Glutamatergic neuron (in vitro differentiated cells): Measurements from ENCODE around the gene CAMKK2. TPM values are rescaled to one million over a fixed set of nuclear protein-coding genes. Genes with fewer than 3 reads are reported as not detected.

Experiments
- DNase-seq: peaks from one replicate; pipeline ENCODE4 v3.0.0; 2022
- H3K27ac Mint-ChIP-seq: one replicate; pipeline ENCODE4 v1.8.0; 2020; ENCODE audit warnings: mild to moderate bottlenecking, mixed read lengths, inconsistent platforms; ENCODE audit not compliant: unreplicated experiment
- H3K27me3 Mint-ChIP-seq: one replicate; pipeline ENCODE4 v1.8.0; 2020; ENCODE audit warnings: mild to moderate bottlenecking, moderate library complexity, mixed read lengths, inconsistent platforms; ENCODE audit not compliant: unreplicated experiment
- H3K36me3 Mint-ChIP-seq: one replicate; pipeline ENCODE4 v1.8.0; 2020; ENCODE audit warnings: mild to moderate bottlenecking, mixed read lengths, inconsistent platforms; ENCODE audit not compliant: unreplicated experiment
- H3K4me1 Mint-ChIP-seq: one replicate; pipeline ENCODE4 v1.8.0; 2020; ENCODE audit warnings: mild to moderate bottlenecking, low read depth, mixed read lengths, inconsistent platforms; ENCODE audit not compliant: unreplicated experiment
- H3K4me3 Mint-ChIP-seq: one replicate; pipeline ENCODE4 v1.8.0; 2020; ENCODE audit warnings: mild to moderate bottlenecking, mixed read lengths, inconsistent platforms; ENCODE audit not compliant: unreplicated experiment
- H3K9me3 Mint-ChIP-seq: one replicate; pipeline ENCODE4 v1.8.0; 2020; ENCODE audit warnings: mild to moderate bottlenecking, moderate library complexity, mixed read lengths, inconsistent platforms; ENCODE audit not compliant: unreplicated experiment
- total RNA-seq: library from RNA; stranded (reverse); fragmentation: NEBNext Ultra II Directional; extraction: Animal tissue kit (Norgen Biotek cat#: 25700); gene quantifications from one replicate; pipeline ENCODE4 v1.2.1, GENCODE V29; 2021; ENCODE audit not compliant: unreplicated experiment
- TF ChIP-seq, protein P1 (sequence below): fragments of 200-600 bp; sonication (generic); IDR thresholded peaks from one replicate; pipeline ENCODE4 v1.5.0; 2021; ENCODE audit not compliant: partially characterized antibody, unreplicated experiment

Gene CAMKK2
- total RNA-seq, 1 donor from 2014 or later = 50.2 TPM

DNA sequence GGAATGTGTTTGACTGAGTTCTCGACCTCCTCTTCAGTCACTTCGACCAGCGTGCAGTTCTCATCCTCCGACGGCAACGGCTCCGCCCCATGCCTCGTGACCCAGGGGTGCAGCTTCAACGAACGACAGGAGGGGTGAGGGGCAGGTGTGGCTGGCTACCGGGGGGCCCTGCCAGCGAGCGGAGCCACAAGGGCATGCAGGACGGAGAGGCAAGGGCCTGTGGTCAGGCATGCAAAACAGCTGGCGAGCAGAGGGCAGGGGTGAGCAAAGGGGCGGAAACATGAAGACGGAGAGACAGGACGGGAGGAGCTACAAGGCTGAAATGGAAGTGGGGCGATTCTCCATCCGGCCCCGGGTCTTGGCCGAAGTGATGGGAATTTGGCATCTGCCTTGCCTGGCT lies 47.9 kb downstream of the CAMKK2 start:
- Mint-ChIP-seq H3K27me3 (peaks cover 5% of the 10 kb centered on the region), H3K36me3 (peaks cover 21% of the 10 kb centered on the region), H3K4me1 (no peaks in the 10 kb centered on the region), H3K27ac (no peak overlapping the region), H3K9me3 (peaks cover 2% of the 10 kb centered on the region), H3K4me3 (no peak overlapping the region)
- no peak for DNase-seq
- TF ChIP-seq, protein P1, sequence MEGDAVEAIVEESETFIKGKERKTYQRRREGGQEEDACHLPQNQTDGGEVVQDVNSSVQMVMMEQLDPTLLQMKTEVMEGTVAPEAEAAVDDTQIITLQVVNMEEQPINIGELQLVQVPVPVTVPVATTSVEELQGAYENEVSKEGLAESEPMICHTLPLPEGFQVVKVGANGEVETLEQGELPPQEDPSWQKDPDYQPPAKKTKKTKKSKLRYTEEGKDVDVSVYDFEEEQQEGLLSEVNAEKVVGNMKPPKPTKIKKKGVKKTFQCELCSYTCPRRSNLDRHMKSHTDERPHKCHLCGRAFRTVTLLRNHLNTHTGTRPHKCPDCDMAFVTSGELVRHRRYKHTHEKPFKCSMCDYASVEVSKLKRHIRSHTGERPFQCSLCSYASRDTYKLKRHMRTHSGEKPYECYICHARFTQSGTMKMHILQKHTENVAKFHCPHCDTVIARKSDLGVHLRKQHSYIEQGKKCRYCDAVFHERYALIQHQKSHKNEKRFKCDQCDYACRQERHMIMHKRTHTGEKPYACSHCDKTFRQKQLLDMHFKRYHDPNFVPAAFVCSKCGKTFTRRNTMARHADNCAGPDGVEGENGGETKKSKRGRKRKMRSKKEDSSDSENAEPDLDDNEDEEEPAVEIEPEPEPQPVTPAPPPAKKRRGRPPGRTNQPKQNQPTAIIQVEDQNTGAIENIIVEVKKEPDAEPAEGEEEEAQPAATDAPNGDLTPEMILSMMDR = no peak

DNA sequence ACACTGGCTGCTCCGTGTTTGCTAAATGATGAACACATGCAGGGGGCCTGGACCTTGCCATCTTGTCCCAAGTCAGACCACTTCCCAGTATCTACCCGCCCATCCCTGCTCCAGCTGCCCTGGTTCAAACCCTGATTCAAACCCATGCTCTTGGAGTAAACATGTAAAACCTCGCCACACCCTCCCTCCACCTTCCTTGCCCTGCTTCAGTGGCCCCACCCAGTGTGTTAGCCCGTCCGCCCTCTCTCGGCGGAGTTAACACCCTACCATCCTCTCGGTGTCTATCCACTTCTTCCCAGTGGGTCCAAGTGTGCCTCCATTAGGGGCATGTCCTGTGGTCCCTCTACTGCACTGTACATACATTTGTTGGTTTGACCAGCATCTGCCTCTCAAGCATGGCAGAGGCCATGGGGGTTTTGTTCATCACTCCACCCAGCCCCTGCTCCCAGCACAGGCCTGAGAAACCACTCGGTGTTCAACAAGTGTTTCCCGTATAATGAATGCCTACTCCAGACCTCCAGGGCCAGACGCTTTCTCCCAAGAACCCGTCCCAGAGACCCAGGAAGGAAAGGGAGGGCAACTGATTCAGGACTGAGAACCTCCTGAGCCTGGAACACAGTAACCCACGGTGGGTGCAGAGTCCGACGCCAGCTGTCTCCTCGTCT lies 49.5 kb downstream of the CAMKK2 start:
- TF ChIP-seq, protein P1 = no peak
- H3K36me3 Mint-ChIP-seq = peaks cover 9% of the 10 kb centered on the region
- H3K27ac Mint-ChIP-seq = no peak overlapping the region
- H3K9me3 Mint-ChIP-seq = peaks cover 3% of the 10 kb centered on the region
- H3K4me3 Mint-ChIP-seq = no peak overlapping the region
- no peak for DNase-seq
- no peaks in the 10 kb centered on the region for H3K4me1 Mint-ChIP-seq
- peaks cover 5% of the 10 kb centered on the region for H3K27me3 Mint-ChIP-seq

DNA sequence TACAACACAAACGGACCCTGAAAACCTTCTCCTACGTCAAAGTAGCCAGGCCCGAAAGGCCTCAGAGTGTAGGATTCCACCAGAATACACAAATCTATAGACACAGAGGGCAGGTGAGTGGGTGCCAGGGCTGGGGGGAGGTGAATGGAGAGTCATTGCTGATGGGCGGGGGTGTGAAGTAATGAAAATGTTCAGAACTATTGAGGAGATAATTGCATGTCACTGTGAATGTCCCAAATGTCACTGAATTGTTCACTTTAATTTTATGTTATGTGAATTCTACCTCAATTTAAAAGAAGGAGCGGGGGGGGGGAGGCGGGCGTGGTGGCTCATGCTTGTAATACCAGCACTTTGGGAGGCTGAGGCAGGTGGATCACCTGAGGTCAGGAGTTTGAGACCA lies 50.6 kb downstream of the CAMKK2 start:
- peaks cover 3% of the 10 kb centered on the region for H3K9me3 Mint-ChIP-seq
- DNase-seq = no peak
- H3K36me3 Mint-ChIP-seq = peaks cover 5% of the 10 kb centered on the region
- H3K27ac Mint-ChIP-seq = no peak overlapping the region
- TF ChIP-seq, protein P1 = no peak
- peaks cover 5% of the 10 kb centered on the region for H3K27me3 Mint-ChIP-seq
- H3K4me3 Mint-ChIP-seq = no peak overlapping the region
- peaks cover 2% of the 10 kb centered on the region for H3K4me1 Mint-ChIP-seq

DNA sequence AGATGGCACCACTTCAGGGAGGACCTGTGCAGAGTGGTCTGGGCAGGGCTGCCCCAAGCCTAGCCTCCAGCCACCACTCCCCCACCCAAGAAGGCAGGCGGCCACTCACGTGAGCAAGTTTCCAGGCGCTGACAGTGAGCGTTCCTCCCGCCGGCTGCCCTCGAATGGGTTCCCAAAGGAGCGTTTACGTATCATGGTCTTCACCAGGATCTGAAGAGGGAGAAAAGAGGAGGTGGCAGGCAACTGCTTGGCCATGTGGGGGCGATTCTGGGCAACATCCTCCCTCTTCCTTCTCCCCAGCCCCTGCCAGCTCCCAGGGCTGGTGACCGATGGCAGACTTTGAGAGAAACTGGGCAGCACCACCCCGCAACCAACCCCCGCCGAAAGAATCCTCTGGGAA lies 51.5 kb downstream of the CAMKK2 start:
- Mint-ChIP-seq H3K27ac (no peak overlapping the region), H3K4me1 (peaks cover 4% of the 10 kb centered on the region), H3K4me3 (no peak overlapping the region), H3K36me3 (peaks cover 4% of the 10 kb centered on the region), H3K9me3 (peaks cover 3% of the 10 kb centered on the region), H3K27me3 (peaks cover 5% of the 10 kb centered on the region)
- TF ChIP-seq, protein P1 = no peak
- no peak for DNase-seq

DNA sequence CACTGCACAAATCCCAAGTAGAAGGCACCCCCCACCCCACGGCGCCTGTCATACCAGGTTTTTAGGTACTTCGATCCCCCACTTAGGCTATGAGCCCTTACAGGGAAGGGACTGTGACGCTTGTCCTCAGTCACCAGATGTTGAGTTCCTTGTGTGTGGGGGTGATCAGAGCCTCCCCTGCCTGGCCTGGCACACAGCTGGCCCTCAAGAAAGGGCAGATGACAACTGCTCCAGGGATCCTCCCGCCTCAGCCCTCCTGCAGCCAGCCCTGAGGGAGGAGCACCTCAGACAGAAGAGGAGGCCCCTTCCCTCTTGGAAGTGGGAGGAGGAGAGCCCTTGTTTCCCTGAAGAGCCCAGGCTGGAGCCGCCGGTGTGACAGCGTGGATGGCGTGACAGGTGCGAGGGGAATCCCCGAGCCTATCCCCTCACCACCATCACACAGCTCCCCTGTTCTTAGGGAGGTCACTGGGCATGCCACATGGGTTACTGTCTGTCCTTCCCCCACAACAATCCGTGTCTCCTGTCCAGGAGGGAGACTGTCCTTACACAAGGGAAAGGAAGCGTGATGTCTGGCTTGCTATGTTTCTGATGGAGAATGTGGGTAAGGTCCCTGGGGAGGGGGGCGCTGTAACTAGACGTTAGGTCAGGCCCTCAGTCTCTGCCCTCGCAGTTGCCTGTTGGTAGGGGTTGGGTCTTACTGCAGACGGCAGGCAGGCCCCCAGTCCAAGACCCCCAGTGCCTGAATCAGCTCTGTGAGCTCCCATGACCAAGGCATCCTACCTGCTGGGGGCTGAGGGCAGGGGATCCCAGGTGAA lies 55.1 kb downstream of the CAMKK2 start:
- Mint-ChIP-seq H3K4me3 (no peak overlapping the region), H3K36me3 (peaks cover 4% of the 10 kb centered on the region)
- TF ChIP-seq, protein P1 = no peak

More for the DNA sequence above, 55.1 kb downstream of the CAMKK2 start:
- H3K27ac Mint-ChIP-seq = no peak overlapping the region
- peaks cover 3% of the 10 kb centered on the region for H3K9me3 Mint-ChIP-seq
- H3K27me3 Mint-ChIP-seq = peaks cover 2% of the 10 kb centered on the region
- no peak for DNase-seq
- H3K4me1 Mint-ChIP-seq = peaks cover 4% of the 10 kb centered on the region
